Breast epithelium (tissue), 3 donors: ENCODE data around the gene ANXA9.

Source experiments
- POLR2A ChIP-seq: fragments of 450-650 bp; IDR thresholded peaks from one replicate; pipeline ENCODE4 v1.6.1; 2016; ENCODE audit warnings: antibody characterized with exemption, mild to moderate bottlenecking, moderate library complexity
- TF ChIP-seq, protein P1 (sequence below), 3 donors: fragments of 450-650 bp; IDR thresholded peaks; one replicate each; pipeline ENCODE4 v1.5.1; 2016 to 2017; ENCODE audit warnings: antibody characterized with exemption in 3 of 3, mild to moderate bottlenecking in 3 of 3, moderate library complexity in 3 of 3

DNA sequence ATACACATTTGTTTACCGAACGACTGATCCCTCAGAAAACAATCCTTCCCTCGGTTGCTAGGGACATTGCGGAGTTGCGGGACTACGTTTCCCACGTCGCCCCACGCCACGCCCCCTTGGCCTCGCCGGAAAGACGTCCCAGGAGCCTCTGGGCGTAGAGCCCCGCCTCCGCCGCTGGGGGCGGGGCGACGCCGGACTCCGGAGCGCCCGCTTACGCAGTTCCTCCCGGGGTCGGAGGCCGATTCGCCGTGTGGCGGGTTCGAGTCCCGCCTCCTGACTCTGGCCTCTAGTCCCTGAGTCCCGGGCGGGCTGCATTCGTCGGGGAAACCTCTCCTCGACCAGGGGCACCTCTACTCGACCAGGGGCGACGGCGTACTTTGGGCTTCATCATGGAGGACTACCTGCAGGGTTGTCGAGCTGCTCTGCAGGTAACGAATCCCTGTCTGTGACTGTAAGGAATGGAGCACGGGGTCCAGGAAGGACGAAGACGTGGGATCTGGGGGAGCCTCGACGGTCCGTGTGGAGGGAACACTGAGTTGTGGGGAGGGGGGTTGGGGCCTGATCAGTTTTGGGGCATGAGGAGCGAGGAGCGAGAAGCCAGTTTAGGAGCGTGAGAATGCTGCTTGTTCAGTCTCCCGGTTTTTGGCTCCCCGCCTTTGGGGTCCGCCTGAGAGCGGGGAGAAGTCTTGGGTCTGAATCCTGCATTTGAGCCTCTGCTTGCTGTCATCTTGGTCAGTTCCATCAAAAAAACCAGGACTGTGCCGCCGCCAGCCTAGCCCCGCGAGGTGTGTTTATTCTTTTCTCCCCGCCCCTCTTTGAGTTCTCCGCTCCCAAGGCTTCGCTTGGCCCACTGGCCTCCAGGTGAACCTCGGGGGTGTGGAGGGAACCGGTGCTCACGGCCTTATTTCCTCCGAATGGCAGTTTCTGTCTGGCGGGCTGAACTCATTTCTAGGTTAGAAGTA, 26.4 kb downstream of the ANXA9 start, which contains the start of gene PRUNE1:
- TF ChIP-seq POLR2A: peak; percentile 66
- TF ChIP-seq, protein P1, sequence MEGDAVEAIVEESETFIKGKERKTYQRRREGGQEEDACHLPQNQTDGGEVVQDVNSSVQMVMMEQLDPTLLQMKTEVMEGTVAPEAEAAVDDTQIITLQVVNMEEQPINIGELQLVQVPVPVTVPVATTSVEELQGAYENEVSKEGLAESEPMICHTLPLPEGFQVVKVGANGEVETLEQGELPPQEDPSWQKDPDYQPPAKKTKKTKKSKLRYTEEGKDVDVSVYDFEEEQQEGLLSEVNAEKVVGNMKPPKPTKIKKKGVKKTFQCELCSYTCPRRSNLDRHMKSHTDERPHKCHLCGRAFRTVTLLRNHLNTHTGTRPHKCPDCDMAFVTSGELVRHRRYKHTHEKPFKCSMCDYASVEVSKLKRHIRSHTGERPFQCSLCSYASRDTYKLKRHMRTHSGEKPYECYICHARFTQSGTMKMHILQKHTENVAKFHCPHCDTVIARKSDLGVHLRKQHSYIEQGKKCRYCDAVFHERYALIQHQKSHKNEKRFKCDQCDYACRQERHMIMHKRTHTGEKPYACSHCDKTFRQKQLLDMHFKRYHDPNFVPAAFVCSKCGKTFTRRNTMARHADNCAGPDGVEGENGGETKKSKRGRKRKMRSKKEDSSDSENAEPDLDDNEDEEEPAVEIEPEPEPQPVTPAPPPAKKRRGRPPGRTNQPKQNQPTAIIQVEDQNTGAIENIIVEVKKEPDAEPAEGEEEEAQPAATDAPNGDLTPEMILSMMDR (IDR thresholded peaks at IDR 0.05): peak in 1 of 3 donors; percentile 8
